ENCODE measurements around the gene TPM1.
"Not testable (repeated sequence)": the region's sequence is repeated elsewhere in the genome, so short reads cannot be mapped to it uniquely, and the experiment has no call there.

Gene TPM1

GRCh38 chr15:63093486-63094205, 51.1 kb downstream of the TPM1 start:
- ATAC-seq (ENCODE audit: low read depth), result peak; percentile 86

GRCh38 chr15:63094495-63094931, 52.0 kb downstream of the TPM1 start:
- Histone ChIP-seq H3K27me3 (ENCODE audit: insufficient read depth, poor library complexity, severe bottlenecking) (no peaks in the 10 kb centered on the region), H3K27ac (ENCODE audit: poor library complexity, severe bottlenecking) (no peak overlapping the region), H3K4me1 (ENCODE audit: insufficient read depth, poor library complexity, severe bottlenecking) (peaks cover 12% of the 10 kb centered on the region), H3K9me3 (ENCODE audit: severe bottlenecking) (no peaks in the 10 kb centered on the region), H3K4me3 (ENCODE audit: severe bottlenecking) (no peak overlapping the region), H3K36me3 (ENCODE audit: low read depth) (no peaks in the 10 kb centered on the region)
- ATAC-seq (ENCODE audit: low read depth) (no peak), DNase-seq (ENCODE audit: low spot score) (no peak)
- TF ChIP-seq, protein P1, sequence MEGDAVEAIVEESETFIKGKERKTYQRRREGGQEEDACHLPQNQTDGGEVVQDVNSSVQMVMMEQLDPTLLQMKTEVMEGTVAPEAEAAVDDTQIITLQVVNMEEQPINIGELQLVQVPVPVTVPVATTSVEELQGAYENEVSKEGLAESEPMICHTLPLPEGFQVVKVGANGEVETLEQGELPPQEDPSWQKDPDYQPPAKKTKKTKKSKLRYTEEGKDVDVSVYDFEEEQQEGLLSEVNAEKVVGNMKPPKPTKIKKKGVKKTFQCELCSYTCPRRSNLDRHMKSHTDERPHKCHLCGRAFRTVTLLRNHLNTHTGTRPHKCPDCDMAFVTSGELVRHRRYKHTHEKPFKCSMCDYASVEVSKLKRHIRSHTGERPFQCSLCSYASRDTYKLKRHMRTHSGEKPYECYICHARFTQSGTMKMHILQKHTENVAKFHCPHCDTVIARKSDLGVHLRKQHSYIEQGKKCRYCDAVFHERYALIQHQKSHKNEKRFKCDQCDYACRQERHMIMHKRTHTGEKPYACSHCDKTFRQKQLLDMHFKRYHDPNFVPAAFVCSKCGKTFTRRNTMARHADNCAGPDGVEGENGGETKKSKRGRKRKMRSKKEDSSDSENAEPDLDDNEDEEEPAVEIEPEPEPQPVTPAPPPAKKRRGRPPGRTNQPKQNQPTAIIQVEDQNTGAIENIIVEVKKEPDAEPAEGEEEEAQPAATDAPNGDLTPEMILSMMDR (IDR thresholded peaks at IDR 0.05; ENCODE audit: poor library complexity, severe bottlenecking), result no peak

More at GRCh38 chr15:63093486-63094205, 51.1 kb downstream of the TPM1 start:
- no peak overlapping the region for H3K4me3 ChIP-seq (ENCODE audit: severe bottlenecking)
- DNase-seq (ENCODE audit: low spot score), result no peak
- no peak overlapping the region for H3K27ac ChIP-seq (ENCODE audit: poor library complexity, severe bottlenecking)
- H3K9me3 ChIP-seq (ENCODE audit: severe bottlenecking), result no peaks in the 10 kb centered on the region
- no peaks in the 10 kb centered on the region for H3K36me3 ChIP-seq (ENCODE audit: low read depth)
- H3K27me3 ChIP-seq (ENCODE audit: insufficient read depth, poor library complexity, severe bottlenecking), result no peaks in the 10 kb centered on the region
- TF ChIP-seq, protein P1 (IDR thresholded peaks at IDR 0.05; ENCODE audit: poor library complexity, severe bottlenecking), result peak; percentile 100
- peaks cover 12% of the 10 kb centered on the region for H3K4me1 ChIP-seq (ENCODE audit: insufficient read depth, poor library complexity, severe bottlenecking)

GRCh38 chr15:63096178-63096577, 53.6 kb downstream of the TPM1 start:
- no peaks in the 10 kb centered on the region for H3K9me3 ChIP-seq (ENCODE audit: severe bottlenecking)
- no peaks in the 10 kb centered on the region for H3K27me3 ChIP-seq (ENCODE audit: insufficient read depth, poor library complexity, severe bottlenecking)
- no peak for DNase-seq (ENCODE audit: low spot score)
- peak overlapping the region; percentile 50 for H3K27ac ChIP-seq (ENCODE audit: poor library complexity, severe bottlenecking)
- no peak for ATAC-seq (ENCODE audit: low read depth)
- no peaks in the 10 kb centered on the region for H3K36me3 ChIP-seq (ENCODE audit: low read depth)
- TF ChIP-seq, protein P1 (IDR thresholded peaks at IDR 0.05; ENCODE audit: poor library complexity, severe bottlenecking), result no peak
- H3K4me1 ChIP-seq (ENCODE audit: insufficient read depth, poor library complexity, severe bottlenecking), result peaks cover 12% of the 10 kb centered on the region
- H3K4me3 ChIP-seq (ENCODE audit: severe bottlenecking), result no peak overlapping the region

- H3K27ac ChIP-seq (ENCODE audit: poor library complexity, severe bottlenecking); H3K4me3 ChIP-seq (ENCODE audit: severe bottlenecking); H3K36me3 ChIP-seq (ENCODE audit: low read depth); ATAC-seq (ENCODE audit: low read depth); H3K27me3 ChIP-seq (ENCODE audit: insufficient read depth, poor library complexity, severe bottlenecking); H3K9me3 ChIP-seq (ENCODE audit: severe bottlenecking); DNase-seq (ENCODE audit: low spot score): not testable (repeated sequence)
- H3K4me1 ChIP-seq (ENCODE audit: insufficient read depth, poor library complexity, severe bottlenecking), result peaks cover 11% of the 10 kb centered on the region
Observed at GRCh38 chr15:63098901-63099300, 56.4 kb downstream of the TPM1 start.

- H3K27ac ChIP-seq (ENCODE audit: poor library complexity, severe bottlenecking); H3K4me1 ChIP-seq (ENCODE audit: insufficient read depth, poor library complexity, severe bottlenecking); ATAC-seq (ENCODE audit: low read depth); H3K9me3 ChIP-seq (ENCODE audit: severe bottlenecking); DNase-seq (ENCODE audit: low spot score); H3K36me3 ChIP-seq (ENCODE audit: low read depth); H3K27me3 ChIP-seq (ENCODE audit: insufficient read depth, poor library complexity, severe bottlenecking); H3K4me3 ChIP-seq (ENCODE audit: severe bottlenecking): not testable (repeated sequence)
Observed at GRCh38 chr15:63099581-63099980, 57.0 kb downstream of the TPM1 start.

- no peaks in the 10 kb centered on the region for H3K9me3 ChIP-seq (ENCODE audit: severe bottlenecking)
- H3K4me1 ChIP-seq (ENCODE audit: insufficient read depth, poor library complexity, severe bottlenecking), result peaks cover 8% of the 10 kb centered on the region
- DNase-seq (ENCODE audit: low spot score), result no peak
Observed at GRCh38 chr15:63103416-63103815, 60.9 kb downstream of the TPM1 start.

More at GRCh38 chr15:63103416-63103815, 60.9 kb downstream of the TPM1 start:
- no peaks in the 10 kb centered on the region for H3K27me3 ChIP-seq (ENCODE audit: insufficient read depth, poor library complexity, severe bottlenecking)
- no peak overlapping the region for H3K4me3 ChIP-seq (ENCODE audit: severe bottlenecking)
- H3K36me3 ChIP-seq (ENCODE audit: low read depth), result no peaks in the 10 kb centered on the region
- no peak overlapping the region for H3K27ac ChIP-seq (ENCODE audit: poor library complexity, severe bottlenecking)
- no peak for ATAC-seq (ENCODE audit: low read depth)
- TF ChIP-seq, protein P1 (IDR thresholded peaks at IDR 0.05; ENCODE audit: poor library complexity, severe bottlenecking), result no peak

Measured in RWPE2 (cell line).